HG03066 (cell line): ENCODE results near the gene ACKR1.

ENCODE experiments used
- ATAC-seq: cut with Tn5 transposase; IDR thresholded peaks from one replicate; pipeline ENCODE4 v1.9.1; 2021; ENCODE audit warnings: low read depth; ENCODE audit not compliant: unreplicated experiment

The ACKR1 gene

GRCh38 chr1:159218649-159219636 lies 14.3 kb downstream of the ACKR1 start:
- no peak for ATAC-seq

- ATAC-seq: no peak
These were observed 17.6 kb downstream of the ACKR1 start for GRCh38 chr1:159222075-159222865.

DNA sequence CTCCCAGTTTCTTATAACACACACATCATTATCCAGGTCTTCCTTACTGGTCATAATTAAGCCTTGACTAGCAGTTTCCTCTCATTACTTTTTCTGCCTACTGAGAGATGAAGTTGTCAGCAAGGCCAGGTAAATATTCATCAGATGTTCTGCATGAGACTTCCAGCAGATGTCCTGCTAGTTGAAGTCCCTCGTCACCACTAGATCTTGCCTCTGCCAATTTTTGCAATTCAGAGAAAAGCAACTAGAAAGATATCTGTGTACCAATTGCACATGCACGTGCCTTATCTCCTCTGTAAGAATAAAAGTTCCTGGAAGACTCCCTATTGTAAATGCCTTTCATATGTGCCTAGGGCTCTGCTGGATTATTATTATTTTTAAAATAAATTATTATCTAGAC lies 18.3 kb downstream of the ACKR1 start:
- no peak for ATAC-seq

GRCh38 chr1:159228554-159228953 lies 23.9 kb downstream of the ACKR1 start:
- no peak for ATAC-seq

GRCh38 chr1:159229260-159229885 lies 24.7 kb downstream of the ACKR1 start:
- ATAC-seq: no peak

GRCh38 chr1:159229896-159230295 lies 25.2 kb downstream of the ACKR1 start:
- no peak for ATAC-seq

DNA sequence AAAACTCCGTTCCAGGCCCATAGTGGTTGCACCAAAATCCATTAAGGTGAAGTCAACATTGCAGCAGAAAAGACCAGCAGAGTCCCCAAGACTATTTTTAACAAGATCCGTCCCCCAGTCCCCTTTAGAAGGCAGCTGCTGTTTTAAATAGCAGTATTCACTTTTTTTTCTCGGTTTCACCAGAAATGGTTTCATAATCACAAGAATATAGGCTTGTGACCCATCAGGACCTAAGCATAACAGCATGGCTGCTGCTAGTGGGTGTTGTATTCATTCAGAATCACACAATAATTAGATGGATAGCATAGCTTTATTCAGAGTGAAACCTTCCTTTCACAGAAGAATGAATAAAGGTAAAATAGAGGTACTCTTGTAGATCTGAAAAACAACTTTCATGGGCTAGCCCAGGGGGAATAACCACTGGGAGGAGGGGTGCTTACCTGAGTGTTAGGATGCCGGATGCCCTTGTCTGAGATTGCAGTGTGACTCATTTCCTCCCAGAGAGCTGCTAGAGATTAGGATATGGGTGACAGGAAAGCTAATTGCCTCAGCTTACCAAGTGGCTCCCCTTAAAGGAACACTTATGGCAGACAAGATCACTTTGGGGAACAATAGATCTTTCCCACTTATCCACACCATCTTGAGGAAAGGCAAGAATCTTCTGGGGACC lies 35.0 kb downstream of the ACKR1 start:
- peak; percentile 84 for ATAC-seq

- no peak for ATAC-seq
These were observed 42.6 kb downstream of the ACKR1 start for GRCh38 chr1:159247266-159247665.

GRCh38 chr1:159248311-159248710 lies 43.6 kb downstream of the ACKR1 start:
- ATAC-seq: no peak

DNA sequence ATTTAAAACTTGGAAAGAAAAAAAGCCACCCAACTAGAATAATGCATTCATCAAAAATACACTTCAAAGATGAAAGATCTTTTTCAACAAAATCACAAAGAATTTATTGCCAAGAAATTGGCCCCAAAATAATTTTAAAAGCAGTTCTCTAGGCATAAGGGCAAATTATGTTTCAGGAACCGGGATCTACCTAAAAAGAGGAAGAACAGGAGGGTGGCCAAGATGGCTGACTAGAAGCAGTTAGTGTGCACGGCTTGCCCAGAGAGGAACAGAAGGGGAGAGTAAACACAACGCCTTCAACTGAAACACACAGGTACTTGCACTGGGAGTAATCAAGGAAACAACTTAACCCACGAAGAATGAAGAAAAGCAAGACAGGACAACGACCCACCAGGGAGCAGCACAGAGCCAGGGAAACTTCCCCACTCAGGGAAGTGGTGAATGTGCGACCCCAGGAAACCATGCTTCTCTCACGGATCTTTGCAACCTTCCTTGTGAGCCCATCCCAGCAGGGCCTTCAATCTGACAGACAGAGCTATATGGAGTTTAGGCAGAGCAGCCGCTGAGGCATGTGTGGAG lies 46.1 kb downstream of the ACKR1 start:
- ATAC-seq: no peak
